HG03521 (cell line): Measurements from ENCODE around the gene GSAP.
A peak's percentile ranks its signal among the peaks of the same experiment; 100 is the strongest.
"Not testable (repeated sequence)": the region's sequence is repeated elsewhere in the genome, so short reads cannot be mapped to it uniquely, and the experiment has no call there.

Experiments used
- ATAC-seq: cut with Tn5 transposase; IDR thresholded peaks from one replicate; pipeline ENCODE4 v1.9.1; 2021; ENCODE audit warnings: mild to moderate bottlenecking, moderate library complexity; ENCODE audit not compliant: unreplicated experiment

The GSAP gene

GRCh38 chr7:77415823-77416620 lies at the start of gene GSAP:
Gene GSAP, minus strand, starts transcription at chr7:77416349. Its CDS starts 28 bp downstream, at chr7:77416321.
- peak; percentile 56 for ATAC-seq

GRCh38 chr7:77465256-77465655 lies 49.1 kb upstream of the GSAP start:
- ATAC-seq: no peak

GRCh38 chr7:77464589-77464988 lies 48.4 kb upstream of the GSAP start:
- ATAC-seq: peak; percentile 46

GRCh38 chr7:77463632-77464031 lies 47.5 kb upstream of the GSAP start:
- peak; percentile 35 for ATAC-seq

GRCh38 chr7:77461842-77462241 lies 45.7 kb upstream of the GSAP start:
- ATAC-seq: no peak

GRCh38 chr7:77461246-77461645 lies 45.1 kb upstream of the GSAP start:
- no peak for ATAC-seq

- no peak for ATAC-seq
Observed at GRCh38 chr7:77460057-77460486, 43.9 kb upstream of the GSAP start.

- no peak for ATAC-seq
Observed at GRCh38 chr7:77459311-77459726, 43.2 kb upstream of the GSAP start.

- ATAC-seq: no peak
Observed at GRCh38 chr7:77458786-77459185, 42.6 kb upstream of the GSAP start.

GRCh38 chr7:77457779-77458178 lies 41.6 kb upstream of the GSAP start:
- no peak for ATAC-seq

GRCh38 chr7:77456696-77457095 lies 40.5 kb upstream of the GSAP start:
- ATAC-seq: no peak

GRCh38 chr7:77455321-77455720 lies 39.2 kb upstream of the GSAP start:
- no peak for ATAC-seq

GRCh38 chr7:77454802-77455201 lies 38.7 kb upstream of the GSAP start:
- ATAC-seq: no peak

- ATAC-seq: no peak
Observed at GRCh38 chr7:77453531-77453930, 37.4 kb upstream of the GSAP start.

- not testable (repeated sequence) for ATAC-seq
Observed at GRCh38 chr7:77451950-77452349, 35.8 kb upstream of the GSAP start.

GRCh38 chr7:77450613-77451012 lies 34.5 kb upstream of the GSAP start:
- ATAC-seq: no peak

GRCh38 chr7:77450054-77450453 lies 33.9 kb upstream of the GSAP start:
- ATAC-seq: no peak

GRCh38 chr7:77447616-77448015 lies 31.5 kb upstream of the GSAP start:
- ATAC-seq: no peak

- ATAC-seq: no peak
Observed at GRCh38 chr7:77444123-77444522, 28.0 kb upstream of the GSAP start.

- ATAC-seq: no peak
Observed at GRCh38 chr7:77443042-77443441, 26.9 kb upstream of the GSAP start.

GRCh38 chr7:77442636-77443035 lies 26.5 kb upstream of the GSAP start:
- no peak for ATAC-seq

- ATAC-seq: no peak
Observed at GRCh38 chr7:77441046-77441445, 24.9 kb upstream of the GSAP start.

GRCh38 chr7:77439572-77439971 lies 23.4 kb upstream of the GSAP start:
- no peak for ATAC-seq
